Pancreas (tissue), 10 donors: ENCODE data around the gene CLPTM1. TPM values are rescaled to one million over a fixed set of nuclear protein-coding genes. Genes with fewer than 3 reads are reported as not detected.

Experiments used
- ATAC-seq, 4 donors: fragments of 200-7000 bp; cut with Tn5 transposase; one replicate each; pipeline versions ENCODE4 v1.8.0 to v1.9.1; 2020; ENCODE audit warnings: mild to moderate bottlenecking in 4 of 4, moderate library complexity in 4 of 4
- DNase-seq, 6 donors: peaks; one replicate each; pipeline ENCODE4 v3.0.0-alpha.2; 2020
- FAIRE-seq: peaks from 2 replicates; lab custom pipeline; 2012; peaks lifted over from hg19 to GRCh38; lab: Jason Lieb, UNC
- H3K27ac ChIP-seq, 4 donors: fragments of 200-600 bp; sonication (generic); 1 replicate in 3 of 4; 2 replicates in 1 of 4; pipeline versions ENCODE4 v1.5.0 to v1.8.0; 2020
- H3K27me3 ChIP-seq, 4 donors: fragments of 200-600 bp; one replicate each; pipeline ENCODE4 v1.8.0; 2021
- H3K36me3 ChIP-seq, 3 donors: fragments of 200-600 bp; sonication (generic) in 1 of 3; one replicate each; pipeline versions ENCODE4 v1.5.0 to v1.8.0; 2020 to 2021
- H3K4me1 ChIP-seq, 3 donors: fragments of 200-600 bp; one replicate each; pipeline ENCODE4 v1.8.0; 2021
- H3K4me3 ChIP-seq, 4 donors: fragments of 200-600 bp; sonication (generic) in 2 of 4; one replicate each; pipeline versions ENCODE4 v1.5.0 to v1.8.0; 2020 to 2021
- H3K9me3 ChIP-seq, 4 donors: fragments of 200-600 bp; one replicate each; pipeline ENCODE4 v1.8.0; 2021
- WGBS, 2 donors: extraction: QIAGEN DNeasy Blood & Tissue Kit; methylation state at CpG; one replicate each; pipeline ENCODE4 v1.1.7; 2013; 5-methylcytosine and 5-hydroxymethylcytosine counted together
- intact Hi-C, 3 donors: fragments of 100-400 bp; cut with DNase I; formaldehyde crosslinking; loops; one replicate each; pipeline versions ENCODE4 v1.11.1 to v1.14.2; 2022
- polyA plus RNA-seq, 2 donors: library from polyadenylated mRNA; stranded (reverse); fragments of 200-250 nt; gene quantifications; one replicate each; pipeline ENCODE4 v1.2.3, GENCODE V29; 2013
- total RNA-seq, 6 donors: library from RNA; stranded (reverse); fragmentation: NEBNext Ultra II Directional in 4 of 6; extraction: Animal tissue kit (Norgen Biotek cat#: 25700) in 4 of 6; gene quantifications; one replicate each; pipeline versions ENCODE4 v1.2.1 to v1.2.4, GENCODE V29; 2021 to 2023
- TF ChIP-seq, protein P1 (sequence below), 4 donors: fragments of 200-600 bp; sonication (generic) in 3 of 4; IDR thresholded peaks; one replicate each; pipeline versions ENCODE4 v1.5.0 to v1.8.0; 2021; ENCODE audit warnings: antibody characterized with exemption in 4 of 4
- donor health status: healthy with polysubstance abuse.
- donor health status: DM: no; HTN: no; CAD: no; lungs with moderate emphysema.
- donor health status: DM: no; HTN: no; CAD: no.
- donor health status: control.
- donor health status: control.
- donor health status: Bipolar disorder and iron deficiency.
- donor health status: DM: yes; HTN: yes; CAD: no.
- donor health status: DM: no; HTN: no; CAD: no.
- donor health status: DM: no; HTN: no; CAD: no.
- donor health status: DM: yes; HTN: yes; CAD: no.

CLPTM1 gene
- total and polyA plus RNA-seq, 8 donors: 56.4 to 81.9 (median 66.3) TPM

DNA sequence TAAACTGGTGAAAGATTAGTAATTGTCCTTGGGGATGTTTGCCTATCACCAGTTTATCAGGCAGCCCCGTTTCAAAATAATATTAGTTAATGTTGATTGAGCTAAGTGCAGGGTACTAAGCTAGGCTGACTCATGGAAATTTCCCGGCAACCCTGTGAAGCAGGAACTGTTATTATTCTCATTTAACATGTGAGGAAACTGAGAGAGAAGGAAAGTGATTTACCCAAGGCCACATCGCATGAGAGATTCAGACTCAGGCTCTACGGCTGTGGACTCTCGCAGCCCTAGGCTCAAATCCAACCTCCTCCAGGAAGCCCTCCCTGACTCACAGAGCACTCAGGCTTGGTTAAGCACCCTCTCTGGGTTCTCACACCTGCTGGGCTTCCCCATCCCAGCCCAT, 19.7 kb downstream of the CLPTM1 start:
- FAIRE-seq: no peak
- H3K36me3 ChIP-seq: peaks cover 7 to 55% (median 38%) of the 10 kb centered on the region in 3 donors

DNA sequence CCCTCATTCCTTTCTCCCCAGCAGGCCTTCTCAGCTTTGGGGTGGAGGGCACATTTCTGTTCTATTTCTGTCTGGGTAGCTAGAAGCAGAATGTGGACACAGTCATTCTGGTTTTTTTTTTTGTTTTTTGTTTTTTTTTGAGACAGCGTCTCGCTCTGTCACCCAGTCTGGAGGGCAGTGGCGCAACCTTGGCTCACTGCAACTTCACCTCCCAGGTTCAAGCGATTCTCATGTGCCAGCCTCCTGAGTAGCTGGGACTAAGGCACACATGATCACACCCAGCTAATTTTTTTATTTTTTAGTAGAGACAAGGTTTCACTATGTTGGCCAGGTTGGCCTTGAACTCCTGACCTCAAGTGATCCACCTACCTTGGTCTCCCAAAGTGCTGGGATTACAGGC, 20.3 kb downstream of the CLPTM1 start:
- Histone ChIP-seq H3K4me1 (no peaks in the 10 kb centered on the region), H3K4me3 (no peak overlapping the region), H3K36me3 (peaks cover 7 to 58% (median 38%) of the 10 kb centered on the region in 3 donors), H3K27ac (no peak overlapping the region), H3K27me3 (no peaks in the 10 kb centered on the region), H3K9me3 (no peaks in the 10 kb centered on the region)
- intact Hi-C loops: no loop called here
- no peak for FAIRE-seq
- TF ChIP-seq, protein P1, sequence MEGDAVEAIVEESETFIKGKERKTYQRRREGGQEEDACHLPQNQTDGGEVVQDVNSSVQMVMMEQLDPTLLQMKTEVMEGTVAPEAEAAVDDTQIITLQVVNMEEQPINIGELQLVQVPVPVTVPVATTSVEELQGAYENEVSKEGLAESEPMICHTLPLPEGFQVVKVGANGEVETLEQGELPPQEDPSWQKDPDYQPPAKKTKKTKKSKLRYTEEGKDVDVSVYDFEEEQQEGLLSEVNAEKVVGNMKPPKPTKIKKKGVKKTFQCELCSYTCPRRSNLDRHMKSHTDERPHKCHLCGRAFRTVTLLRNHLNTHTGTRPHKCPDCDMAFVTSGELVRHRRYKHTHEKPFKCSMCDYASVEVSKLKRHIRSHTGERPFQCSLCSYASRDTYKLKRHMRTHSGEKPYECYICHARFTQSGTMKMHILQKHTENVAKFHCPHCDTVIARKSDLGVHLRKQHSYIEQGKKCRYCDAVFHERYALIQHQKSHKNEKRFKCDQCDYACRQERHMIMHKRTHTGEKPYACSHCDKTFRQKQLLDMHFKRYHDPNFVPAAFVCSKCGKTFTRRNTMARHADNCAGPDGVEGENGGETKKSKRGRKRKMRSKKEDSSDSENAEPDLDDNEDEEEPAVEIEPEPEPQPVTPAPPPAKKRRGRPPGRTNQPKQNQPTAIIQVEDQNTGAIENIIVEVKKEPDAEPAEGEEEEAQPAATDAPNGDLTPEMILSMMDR (IDR thresholded peaks at IDR 0.05): no peak
- 95 to 98% methylated on average over 4 of the region's 4 CpGs for WGBS, 2 donors
- DNase-seq: no peak
- ATAC-seq: no peak

More for the DNA sequence above, 19.7 kb downstream of the CLPTM1 start:
- DNase-seq (no peak), ATAC-seq (no peak)
- TF ChIP-seq, protein P1 (IDR thresholded peaks at IDR 0.05): no peak
- Histone ChIP-seq H3K27me3 (no peaks in the 10 kb centered on the region), H3K27ac (no peak overlapping the region), H3K4me3 (no peak overlapping the region), H3K9me3 (no peaks in the 10 kb centered on the region), H3K4me1 (no peaks in the 10 kb centered on the region)
- WGBS, 2 donors: 75 to 79% methylated on average over 5 of the region's 5 CpGs
- intact Hi-C loops: no loop called here

DNA sequence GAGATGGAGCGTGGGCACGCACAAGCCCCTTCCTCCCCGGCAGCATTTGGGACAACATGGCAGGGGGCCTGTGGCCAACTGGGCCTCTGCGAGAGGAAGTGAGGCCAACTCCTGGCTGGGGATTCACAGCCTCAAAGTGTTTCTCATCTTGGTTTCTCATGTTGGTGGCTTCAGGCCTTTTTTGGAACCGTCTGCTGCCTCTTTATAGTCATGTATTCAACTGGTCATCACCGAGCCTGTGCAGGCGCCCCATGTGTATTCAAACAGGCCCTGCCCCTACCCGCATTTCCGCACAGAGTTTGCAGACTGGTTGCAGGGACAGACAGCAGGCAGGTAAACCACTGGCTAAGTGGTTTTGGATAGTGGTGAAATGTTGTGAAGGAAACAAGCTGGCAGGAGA, 28.8 kb downstream of the CLPTM1 start:
- Histone ChIP-seq H3K4me1 (no peaks in the 10 kb centered on the region), H3K27ac (no peak overlapping the region), H3K36me3 (peaks cover 0 to 24% (median 7%) of the 10 kb centered on the region in 3 donors), H3K9me3 (no peaks in the 10 kb centered on the region), H3K4me3 (no peak overlapping the region), H3K27me3 (no peaks in the 10 kb centered on the region)
- intact Hi-C loops: no loop called here
- 93% methylated on average over 9 of the region's 9 CpGs for WGBS, 2 donors
- TF ChIP-seq, protein P1 (IDR thresholded peaks at IDR 0.05): no peak
- no peak for ATAC-seq
- no peak for DNase-seq
- FAIRE-seq: no peak

DNA sequence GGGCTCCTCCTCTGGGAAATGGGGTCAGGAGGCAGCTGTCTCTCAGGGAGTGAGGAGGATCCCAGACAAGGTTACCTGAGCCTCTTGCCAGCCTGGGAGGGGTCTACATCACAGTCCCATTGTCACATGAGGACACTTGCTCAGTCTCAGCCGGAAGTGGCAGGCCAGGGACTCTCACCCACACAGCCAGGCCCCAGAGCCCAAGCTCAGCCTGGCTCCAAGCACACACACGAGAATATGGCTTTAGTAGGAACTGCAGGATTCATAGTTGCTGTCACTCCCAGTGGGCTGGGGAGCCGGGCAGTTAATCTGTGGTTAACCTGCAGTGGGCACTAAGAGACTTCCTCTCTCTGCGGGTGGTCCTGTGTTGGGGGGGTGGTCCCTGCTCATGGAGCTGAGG, 30.3 kb downstream of the CLPTM1 start:
- ATAC-seq (no peak), FAIRE-seq (no peak), DNase-seq (no peak)
- H3K27me3 ChIP-seq: no peaks in the 10 kb centered on the region
- 89 to 92% methylated on average over 4 of the region's 4 CpGs for WGBS, 2 donors
- no peaks in the 10 kb centered on the region for H3K4me1 ChIP-seq
- no peaks in the 10 kb centered on the region for H3K9me3 ChIP-seq
- TF ChIP-seq, protein P1 (IDR thresholded peaks at IDR 0.05): no peak
- H3K4me3 ChIP-seq: no peak overlapping the region
- intact Hi-C loops: no loop called here
- H3K36me3 ChIP-seq: peaks cover 0 to 12% (median 0%) of the 10 kb centered on the region in 3 donors
- no peak overlapping the region for H3K27ac ChIP-seq

DNA sequence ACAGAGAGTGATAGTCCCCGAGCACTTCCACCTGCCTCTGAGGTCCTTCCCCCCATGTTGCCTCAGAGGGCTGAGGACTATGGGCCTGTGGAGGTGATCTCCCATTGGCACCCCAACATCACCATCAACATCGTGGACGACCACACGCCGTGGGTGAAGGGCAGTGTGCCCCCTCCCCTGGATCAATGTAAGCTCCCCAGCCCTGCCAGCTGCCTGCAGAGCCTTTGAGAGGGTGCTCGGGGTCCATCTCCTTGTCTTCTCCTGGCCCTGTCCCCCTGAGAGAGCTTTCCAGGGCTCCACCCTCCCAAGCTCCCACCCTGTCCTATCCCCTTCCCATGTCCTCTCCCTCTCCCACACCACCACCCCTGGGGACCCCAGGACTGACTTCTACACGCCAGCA, 31.2 kb downstream of the CLPTM1 start:
- no peak for DNase-seq
- intact Hi-C loops: no loop called here
- H3K27me3 ChIP-seq: no peaks in the 10 kb centered on the region
- no peak for FAIRE-seq
- no peak overlapping the region for H3K4me3 ChIP-seq
- WGBS, 2 donors: 81 to 87% methylated on average over 7 of the region's 7 CpGs
- no peak for ATAC-seq
- H3K4me1 ChIP-seq: no peaks in the 10 kb centered on the region
- H3K9me3 ChIP-seq: no peaks in the 10 kb centered on the region
- TF ChIP-seq, protein P1 (IDR thresholded peaks at IDR 0.05): no peak
- no peak overlapping the region for H3K27ac ChIP-seq
- peaks cover 0 to 20% (median 0%) of the 10 kb centered on the region in 3 donors for H3K36me3 ChIP-seq
